ENCODE measurements around the gene UBL4B.

Gene UBL4B

DNA sequence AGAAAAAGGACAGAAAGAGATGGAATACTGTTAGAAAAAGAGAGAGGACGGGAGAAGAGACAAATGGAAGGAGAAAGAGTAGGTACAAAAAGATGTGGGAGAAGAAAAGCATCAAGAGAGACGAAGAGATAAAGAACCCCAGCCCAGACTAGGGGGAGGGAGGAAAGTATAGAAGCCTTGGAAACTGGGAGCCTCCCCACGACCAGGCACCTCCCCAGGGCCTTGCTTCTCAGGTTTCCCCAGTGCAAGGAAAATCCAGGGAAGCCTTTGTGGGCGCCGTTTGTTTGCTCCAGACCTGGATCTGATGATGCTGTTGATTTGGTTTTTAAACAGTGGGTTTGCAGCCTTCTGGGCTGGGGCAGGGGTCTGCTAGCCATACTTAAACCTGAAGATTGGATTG is 26.6 kb upstream of the UBL4B start:
- DNase-seq (ENCODE audit: low spot score) = no peak

DNA sequence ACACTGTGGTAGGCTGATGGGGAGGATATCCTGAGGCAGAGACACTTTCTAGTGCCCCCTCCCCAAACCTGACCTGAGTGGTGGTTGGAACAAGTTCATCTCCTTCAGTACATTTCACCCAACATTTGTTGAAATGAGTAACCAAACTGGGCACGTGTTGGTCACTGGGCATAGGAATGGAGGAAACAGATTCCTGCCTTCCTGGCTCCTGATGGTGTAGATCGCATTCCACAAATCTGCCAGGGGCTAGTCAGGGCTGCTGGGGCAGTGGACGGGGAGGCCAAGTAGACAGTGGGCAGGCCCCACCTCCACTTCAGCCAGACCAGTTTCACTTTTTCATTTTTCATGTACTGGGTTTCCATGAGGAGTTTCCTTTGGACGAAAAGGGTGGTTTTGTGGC is 25.3 kb upstream of the UBL4B start:
- no peak for DNase-seq (ENCODE audit: low spot score)

GRCh38 chr1:110087812-110088738 is 24.2 kb upstream of the UBL4B start:
- DNase-seq (ENCODE audit: low spot score) = peak; percentile 41

DNA sequence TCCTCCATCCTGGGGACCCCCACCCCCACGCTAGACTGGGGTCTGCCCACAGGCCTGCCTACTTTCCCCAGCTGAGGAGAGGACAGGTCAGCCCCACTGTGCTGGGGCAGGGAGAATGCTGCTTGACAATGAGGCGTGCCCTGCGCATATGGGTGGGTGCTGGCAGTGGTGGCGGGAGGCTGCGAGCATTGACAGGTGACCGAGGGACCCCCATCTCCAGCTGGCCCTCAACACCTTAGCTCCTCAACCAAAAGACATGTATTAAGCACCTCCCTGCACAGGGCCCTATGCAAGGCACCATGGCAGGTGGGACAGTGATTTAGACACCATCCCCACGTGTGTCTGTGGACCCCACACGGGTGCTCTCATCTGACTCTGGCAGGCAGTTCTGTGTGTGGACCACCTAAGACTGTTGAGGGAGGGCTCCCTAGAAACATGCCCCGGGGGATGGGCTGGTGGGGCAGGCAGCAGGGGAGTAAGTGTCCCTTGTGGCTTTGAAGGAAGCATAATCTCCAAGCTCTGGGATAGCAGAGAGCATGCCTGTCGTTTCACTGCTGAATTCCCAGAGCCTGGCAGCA is 23.4 kb upstream of the UBL4B start:
- DNase-seq (ENCODE audit: low spot score) = no peak

GRCh38 chr1:110089561-110090275 is 22.5 kb upstream of the UBL4B start:
- no peak for DNase-seq (ENCODE audit: low spot score)

- no peak for DNase-seq (ENCODE audit: low spot score)
Observed at GRCh38 chr1:110091381-110091780, 20.9 kb upstream of the UBL4B start.

GRCh38 chr1:110091791-110092190 is 20.5 kb upstream of the UBL4B start:
- DNase-seq (ENCODE audit: low spot score) = no peak

DNA sequence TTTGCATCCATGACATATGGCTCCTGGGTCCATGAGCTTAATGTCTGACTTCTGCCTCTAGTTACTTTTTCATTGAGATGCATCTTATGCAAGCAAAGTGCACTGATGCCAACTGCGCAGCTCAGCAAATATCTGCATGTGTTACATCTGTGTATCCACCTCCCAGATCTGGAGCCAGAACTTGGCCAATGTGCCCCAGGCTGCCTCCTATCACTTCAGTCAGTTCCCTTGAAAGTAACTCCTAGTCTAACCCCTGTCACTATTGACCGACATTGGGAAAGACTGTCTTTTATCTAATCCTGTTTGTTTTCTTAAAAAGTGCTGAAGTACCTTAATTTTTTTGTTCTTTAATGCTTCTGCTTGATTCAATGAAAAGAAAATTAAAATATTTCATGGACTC is 19.3 kb upstream of the UBL4B start:
- DNase-seq (ENCODE audit: low spot score) = no peak

DNA sequence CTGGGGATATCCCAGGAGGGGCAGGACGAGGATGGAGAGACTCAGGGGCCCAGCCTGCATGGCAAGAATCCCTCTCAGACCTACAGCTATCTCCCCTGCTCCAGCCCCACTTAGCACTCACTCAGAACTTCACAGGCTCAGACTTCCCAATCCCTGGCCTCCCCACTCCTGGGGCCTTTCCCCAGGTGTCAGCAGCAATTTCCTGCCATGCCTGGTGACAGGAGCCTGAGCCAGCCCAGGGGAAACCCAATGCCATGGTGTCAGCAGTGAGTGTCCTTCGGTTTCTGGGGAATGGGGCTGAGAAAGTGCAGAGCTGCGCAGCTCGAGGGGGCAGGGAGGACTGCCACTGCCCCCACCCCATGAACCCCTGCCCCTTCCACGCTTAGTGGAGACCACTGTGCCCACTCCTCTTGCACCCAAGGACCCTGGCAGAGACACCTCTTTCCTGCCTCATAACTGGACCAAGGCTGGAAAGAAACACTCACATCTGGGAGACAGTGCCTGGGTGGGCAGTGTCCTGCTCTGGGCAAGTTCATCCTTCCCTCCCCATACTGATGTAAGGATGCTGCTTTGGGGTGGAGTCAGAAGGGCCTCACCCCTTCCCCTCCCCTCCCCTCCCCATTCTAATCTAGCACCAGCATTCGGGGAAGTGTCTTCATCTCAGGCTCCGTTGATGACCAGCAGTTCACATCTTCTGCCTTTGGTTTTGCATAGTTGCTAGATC is 17.1 kb upstream of the UBL4B start:
- DNase-seq (ENCODE audit: low spot score) = no peak

DNA sequence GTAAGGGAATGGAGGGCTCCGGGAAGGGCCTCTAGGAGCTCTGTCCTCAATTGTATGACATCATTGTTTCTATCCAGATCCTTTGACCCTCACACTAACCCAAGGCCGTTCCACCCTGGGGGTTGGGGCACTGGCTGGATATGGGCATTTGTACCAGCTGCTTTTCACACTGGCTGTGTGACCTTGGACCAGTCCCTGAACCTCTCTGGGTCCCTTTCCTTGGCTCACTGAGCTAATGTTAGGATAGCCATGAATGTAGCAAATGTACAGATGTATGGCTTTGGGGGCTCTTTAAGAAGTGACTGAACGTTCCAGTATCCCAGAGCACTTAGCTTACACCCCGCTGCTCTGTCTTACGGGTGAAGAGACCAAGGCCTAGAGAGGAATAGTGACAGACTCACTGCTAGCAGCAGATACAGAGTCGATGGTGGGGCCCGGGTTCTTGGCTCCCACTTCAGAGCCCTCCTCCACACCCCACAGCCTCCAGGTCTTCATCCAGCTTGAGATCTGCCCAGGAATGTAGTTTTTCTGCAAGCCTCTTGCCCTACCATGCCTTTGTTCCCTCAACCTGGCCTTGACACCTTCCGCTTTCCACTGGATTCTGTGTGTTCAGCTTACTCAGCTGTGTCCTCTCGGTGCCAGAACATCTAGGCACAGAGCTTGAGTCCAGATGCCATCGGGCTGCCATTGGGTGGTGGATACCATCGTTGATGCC is 14.6 kb upstream of the UBL4B start:
- no peak for DNase-seq (ENCODE audit: low spot score)

DNA sequence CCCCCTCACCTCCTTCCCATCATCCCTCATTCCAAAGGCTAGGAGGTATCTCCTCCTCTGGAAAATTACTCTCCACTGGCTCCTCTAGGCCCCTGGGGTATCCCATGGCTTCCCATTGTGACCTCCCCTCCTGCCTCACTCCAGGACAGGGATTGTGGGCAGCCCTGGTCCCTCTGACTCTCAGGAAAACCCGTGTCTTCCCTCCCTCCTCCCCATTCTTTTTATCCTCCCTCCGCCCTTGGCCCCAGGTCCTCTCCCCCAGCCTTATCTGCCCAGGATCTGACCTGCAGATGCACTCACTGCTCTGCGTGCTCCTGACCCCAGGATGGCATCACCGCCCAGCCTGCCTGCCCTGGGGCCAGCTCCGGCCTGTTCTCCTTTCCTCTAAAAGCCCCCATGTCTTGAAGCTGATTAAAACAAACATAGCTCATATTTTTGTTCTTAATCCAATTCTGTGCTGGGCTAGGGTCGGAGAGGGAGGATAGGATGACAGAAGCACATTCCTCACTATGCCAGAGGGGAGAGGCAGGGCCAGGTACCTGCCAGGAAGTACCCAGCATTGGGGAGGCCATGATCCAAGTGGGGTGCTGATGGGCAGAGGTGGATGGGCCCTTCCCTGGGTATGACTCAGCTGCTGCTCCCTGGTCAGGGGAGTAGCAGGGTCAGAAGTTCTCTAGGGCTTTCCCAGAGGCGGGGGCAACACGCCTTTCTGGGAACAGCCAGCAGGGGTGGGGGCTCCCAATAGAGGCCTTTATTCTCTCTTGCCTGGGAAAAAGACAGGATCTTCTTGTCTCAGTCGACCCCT is 13.8 kb upstream of the UBL4B start:
- no peak for DNase-seq (ENCODE audit: low spot score)

DNA sequence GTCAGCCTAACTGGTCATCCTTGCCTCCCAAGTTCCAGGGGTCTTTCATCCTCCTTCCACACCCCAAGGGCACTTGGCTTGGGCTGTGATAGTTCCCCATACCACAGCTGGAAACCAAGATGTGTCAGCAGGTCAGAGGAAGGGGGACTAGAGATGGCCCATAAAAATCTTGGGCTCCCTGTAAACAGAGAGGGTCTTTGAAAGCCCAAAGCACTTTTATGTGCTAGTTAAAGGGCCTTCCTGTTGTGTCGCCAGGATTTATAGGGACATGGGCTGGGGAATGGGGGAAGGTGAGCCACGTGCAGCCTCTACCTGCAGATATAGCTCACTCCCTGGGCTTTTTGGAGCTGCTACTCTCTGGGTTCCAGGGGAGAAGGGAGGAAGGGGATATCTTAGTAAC is 11.9 kb upstream of the UBL4B start:
- DNase-seq (ENCODE audit: low spot score) = no peak

DNA sequence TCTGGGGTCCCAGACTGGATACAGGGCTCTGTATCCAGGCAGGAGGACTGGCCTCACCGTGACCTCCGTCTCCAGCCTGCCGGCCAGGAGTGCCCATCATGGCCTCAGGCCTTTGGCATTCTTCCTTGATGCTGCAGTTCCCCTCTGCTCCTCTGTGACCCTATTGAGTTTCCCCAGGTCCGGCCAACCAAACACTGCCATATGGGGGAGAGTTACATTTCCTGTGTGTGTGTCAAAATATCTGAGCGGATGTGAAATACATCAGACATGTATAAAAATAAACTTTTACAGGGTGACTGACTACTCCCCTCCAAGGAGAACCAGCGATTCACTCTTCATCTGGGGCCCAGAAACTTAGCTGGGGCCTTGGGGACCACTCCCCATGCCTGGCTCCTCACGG is 10.2 kb upstream of the UBL4B start:
- no peak for DNase-seq (ENCODE audit: low spot score)

DNA sequence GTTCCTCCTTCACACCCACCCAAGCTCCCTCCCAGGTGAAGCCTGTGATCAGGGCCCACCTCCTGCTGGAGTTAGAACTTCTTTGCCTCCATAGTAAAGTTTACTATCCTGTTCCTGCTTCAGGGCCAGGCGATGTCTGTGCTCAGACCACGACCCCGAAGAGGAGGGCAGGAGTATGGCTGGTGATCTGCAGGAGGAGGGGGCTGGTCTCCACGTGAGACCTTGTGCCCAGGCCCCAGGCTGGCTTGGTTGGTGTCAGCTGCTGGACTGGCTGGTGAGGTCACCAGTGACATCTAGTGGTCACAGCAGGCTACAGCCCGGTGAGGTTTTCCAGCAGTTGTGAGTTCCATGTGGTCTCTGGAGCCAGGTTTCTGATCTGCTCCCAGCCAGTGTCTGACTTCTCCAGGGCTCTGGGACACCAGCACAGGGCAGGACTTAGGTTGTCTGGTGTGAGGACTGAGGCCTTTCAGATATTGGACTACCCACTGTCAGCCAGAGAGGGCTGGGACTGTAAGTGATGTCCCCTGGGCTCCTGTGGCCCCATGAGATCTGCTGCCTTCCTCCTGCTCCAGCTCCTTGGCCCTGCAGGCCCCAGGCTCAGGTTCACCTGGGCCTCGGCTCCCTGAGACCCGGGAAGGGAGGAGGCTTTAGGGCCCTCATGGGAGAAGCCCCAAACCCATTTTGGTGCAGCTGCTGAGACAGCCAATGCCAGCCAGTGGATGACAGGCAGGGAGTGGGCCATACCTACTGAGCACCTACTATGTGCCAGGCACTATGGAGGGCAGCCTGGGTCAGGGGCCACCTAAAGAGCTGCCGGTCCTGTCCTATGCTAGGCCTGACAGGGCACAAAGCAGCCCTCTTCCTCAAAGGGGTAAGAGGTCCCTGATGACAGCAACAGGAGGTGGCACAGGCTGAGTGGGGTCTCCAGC is 6.0 kb upstream of the UBL4B start:
- DNase-seq (ENCODE audit: low spot score) = peak; percentile 74

- no peak for DNase-seq (ENCODE audit: low spot score)
Observed at GRCh38 chr1:110107867-110108469, 4.3 kb upstream of the UBL4B start.

GRCh38 chr1:110111081-110111480 is 1.2 kb upstream of the UBL4B start:
- DNase-seq (ENCODE audit: low spot score) = no peak

DNA sequence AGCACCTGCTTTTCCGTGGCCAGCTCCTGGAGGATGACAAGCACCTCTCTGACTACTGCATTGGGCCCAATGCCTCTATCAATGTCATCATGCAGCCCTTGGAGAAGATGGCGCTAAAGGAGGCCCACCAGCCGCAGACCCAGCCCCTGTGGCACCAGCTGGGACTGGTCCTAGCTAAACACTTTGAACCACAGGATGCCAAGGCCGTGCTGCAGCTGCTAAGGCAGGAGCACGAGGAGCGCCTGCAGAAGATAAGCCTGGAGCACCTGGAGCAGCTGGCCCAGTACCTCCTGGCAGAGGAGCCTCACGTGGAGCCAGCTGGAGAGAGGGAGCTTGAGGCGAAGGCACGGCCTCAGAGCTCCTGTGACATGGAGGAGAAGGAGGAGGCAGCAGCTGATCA is 413 bp downstream of the UBL4B start:
- no peak for DNase-seq (ENCODE audit: low spot score)

DNA sequence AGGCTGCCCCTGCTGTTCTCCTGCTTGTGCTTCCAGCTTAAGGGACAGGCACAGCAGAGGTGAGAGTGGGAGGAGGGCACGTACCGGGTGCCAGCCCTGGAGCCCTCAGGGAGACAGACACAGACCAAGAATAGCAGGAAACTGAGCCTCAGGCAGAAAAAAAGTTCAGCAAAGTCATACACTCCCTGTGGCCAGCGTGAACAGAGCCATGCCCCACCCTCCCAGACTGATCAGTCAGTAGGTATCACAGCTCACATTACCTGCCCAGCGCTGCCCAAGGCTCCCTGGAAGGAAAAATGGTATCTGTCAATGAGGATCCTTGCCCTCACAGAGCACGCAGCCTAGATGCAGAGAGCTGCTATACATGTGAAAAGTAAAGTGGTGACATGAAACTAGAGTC is 1.3 kb downstream of the UBL4B start:
- no peak for DNase-seq (ENCODE audit: low spot score)

DNA sequence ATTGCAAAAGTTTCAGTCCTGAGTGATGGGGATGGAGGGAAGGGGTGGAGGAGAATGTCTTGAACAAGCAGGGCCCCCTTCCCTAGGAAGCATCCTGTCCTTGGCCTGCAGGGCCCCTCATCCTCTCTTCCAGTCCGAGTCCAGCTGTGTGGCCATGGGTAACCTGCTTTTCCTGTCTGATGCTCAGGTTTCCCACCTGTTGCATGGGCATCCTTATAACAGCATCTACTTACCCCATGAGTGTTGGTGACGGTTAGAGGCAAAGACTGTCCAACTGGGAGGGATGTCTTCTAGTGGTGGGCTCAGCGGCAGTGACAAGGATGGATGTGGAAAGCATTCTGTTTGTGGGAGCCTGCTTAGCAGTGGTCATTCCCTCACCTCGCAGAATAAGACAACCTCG is 1.9 kb downstream of the UBL4B start:
- no peak for DNase-seq (ENCODE audit: low spot score)

All from LoVo (cell line).